GM19372 (cell line): Measurements from ENCODE around the gene RFXANK.
"Not testable (repeated sequence)": the region's sequence is repeated elsewhere in the genome, so short reads cannot be mapped to it uniquely, and the experiment has no call there.

Experiments
- ATAC-seq: cut with Tn5 transposase; IDR thresholded peaks from one replicate; pipeline ENCODE4 v1.9.1; 2021; ENCODE audit warnings: mild to moderate bottlenecking, low read depth, moderate library complexity; ENCODE audit not compliant: unreplicated experiment

The RFXANK gene, protein sequence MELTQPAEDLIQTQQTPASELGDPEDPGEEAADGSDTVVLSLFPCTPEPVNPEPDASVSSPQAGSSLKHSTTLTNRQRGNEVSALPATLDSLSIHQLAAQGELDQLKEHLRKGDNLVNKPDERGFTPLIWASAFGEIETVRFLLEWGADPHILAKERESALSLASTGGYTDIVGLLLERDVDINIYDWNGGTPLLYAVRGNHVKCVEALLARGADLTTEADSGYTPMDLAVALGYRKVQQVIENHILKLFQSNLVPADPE

DNA sequence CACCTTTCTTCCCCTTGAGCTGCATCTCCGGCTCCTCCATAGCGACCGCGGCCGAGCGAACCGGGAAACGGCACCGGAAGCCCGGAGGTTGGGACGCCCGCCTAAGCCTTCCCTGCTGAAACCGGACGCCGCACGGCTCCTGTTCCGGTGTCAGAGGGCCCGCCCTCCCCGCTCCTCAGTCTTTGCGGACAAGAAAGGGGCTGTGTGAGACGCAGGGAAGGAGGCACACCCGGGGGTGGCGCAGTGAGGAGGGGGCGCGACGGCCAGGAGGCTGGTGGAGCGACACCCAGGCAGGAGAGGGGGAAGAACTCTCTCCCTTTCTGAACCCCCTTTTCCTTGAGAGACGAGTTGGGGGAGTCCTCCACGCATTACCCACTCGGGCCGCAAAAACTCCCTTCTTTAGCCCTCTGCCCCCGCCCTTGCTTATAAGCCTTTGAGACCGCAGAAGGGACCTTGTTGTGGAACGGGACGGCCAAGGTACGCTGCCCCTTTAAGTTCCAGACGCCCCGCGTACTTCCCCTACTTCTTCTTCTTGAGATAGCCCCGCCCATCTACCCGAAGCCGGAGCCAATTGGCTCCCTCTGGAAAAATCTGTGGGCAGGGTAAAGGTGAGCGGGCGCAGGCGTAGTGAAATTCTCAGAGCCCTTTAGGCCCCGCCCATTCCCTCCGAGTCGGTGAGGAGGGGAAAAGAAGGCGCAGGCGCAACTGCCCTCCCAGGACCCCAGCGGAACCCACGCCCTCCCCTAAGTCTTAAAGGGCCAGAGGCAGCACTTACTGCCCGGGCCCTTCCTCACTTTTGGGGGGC is at the start of gene RFXANK, which contains the start of gene BORCS8:
Gene RFXANK, plus strand, starts transcription at position 181 of the 805 bp plus-strand sequence. CDS start 1,689 bp downstream, outside the sequence.
Gene BORCS8, minus strand, starts transcription at position 75 of the 805 bp plus-strand sequence. Its CDS starts 35 bp downstream, at position 40.
- peak; percentile 92 for ATAC-seq

DNA sequence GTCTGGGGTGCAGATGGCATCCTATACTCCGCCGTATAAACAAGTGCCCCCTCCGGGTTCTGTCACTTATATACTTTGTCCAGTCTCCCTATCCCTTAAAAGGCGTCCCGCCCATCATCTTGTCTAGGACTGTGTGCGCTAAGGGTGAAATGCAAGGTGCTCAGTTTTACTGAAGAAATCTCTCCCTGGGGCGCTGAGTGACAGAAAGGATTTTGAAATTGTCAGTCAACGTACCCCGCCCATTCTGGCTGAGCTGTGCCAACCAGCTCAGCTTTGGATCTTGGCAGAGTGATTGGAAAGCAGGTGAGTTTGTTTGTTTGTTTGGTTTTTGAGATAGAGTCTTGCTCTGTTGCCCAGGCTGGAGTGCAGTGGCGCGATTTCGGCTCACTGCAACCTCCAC is 49.7 kb upstream of the RFXANK start:
- no peak for ATAC-seq

DNA sequence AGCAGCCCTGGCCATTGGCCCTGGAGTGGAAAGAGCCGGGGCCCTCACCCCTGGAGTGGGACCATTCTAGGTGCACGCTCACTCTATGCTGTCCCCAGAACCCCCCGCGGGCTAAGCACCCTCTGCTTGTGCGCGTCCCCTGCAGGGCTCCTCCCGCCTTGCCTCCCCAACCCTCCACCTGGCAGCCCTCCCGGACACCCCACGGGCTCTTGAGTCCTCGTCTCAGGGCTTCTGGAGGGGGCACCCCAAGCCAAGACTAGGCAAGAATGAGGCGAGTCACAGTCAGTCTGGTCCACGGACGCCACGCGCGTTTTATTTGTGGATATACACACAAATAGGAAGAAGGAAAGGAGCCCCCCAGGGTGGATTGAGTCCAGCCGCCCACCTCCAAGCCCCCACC is 46.8 kb upstream of the RFXANK start:
- no peak for ATAC-seq

DNA sequence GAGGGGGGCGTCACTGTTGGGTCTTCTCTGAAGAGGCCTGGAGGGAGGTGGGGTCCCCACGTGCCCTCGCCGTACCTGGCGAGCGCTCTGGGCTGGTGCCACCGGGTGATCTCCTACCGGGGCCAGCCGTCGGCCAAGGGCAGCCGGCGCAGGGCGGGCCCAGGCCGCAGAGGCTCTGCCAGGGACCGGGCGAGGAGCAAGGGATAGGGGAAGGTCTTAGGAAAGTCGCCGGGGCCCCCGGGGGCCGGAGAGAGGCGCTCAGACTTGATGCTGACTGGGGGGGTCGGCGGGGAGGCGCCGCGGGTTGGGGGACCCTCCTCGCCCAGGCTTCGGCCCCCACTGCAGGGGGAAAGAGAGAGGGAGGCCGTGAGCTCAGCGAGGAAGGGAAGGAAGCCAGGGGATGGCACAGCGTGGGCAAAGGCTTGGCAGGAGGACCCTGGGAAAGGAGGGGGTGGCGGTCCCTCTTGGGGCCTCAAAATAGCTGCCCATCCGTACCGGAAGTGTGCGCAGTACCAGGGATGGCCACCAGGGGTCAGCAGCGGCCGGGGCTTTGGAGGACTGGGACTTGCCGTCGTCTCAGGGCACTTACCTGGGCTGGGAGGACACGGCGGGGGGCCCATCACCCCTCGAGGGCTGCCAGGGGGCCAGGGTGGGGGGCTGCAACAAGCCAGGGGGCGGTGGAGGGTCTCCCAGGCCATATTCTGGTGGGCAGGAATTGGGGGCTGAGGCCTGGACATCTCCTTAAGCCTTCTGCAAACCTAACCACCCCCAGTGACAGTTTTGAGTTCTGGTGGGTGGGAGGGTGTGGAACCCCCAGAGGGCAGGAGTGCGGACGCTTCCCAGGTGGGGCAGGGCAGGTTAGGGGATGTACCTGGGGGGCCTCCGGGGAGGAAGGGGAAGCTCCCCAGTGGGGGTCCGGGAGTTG is 46.1 kb upstream of the RFXANK start:
- ATAC-seq: no peak

DNA sequence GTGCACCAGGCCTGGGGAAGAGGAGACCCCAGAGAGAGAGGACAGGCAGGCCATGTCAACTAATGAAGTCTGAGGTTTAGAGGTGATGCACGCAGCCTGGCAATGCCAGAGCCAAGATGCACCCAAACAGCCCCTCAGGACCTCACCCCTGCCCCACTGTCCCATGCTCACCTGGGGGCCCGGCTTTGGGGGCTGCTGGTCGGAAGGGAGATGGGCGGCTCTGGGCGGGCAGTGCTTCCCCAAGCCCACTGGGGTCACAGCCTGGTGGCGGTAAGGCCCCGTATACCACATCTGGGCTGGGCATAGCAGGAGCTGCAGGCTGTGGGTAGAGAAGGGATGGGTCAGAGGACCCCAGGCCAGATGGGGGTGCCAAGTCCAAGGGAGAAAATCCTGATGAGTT is 45.2 kb upstream of the RFXANK start:
- ATAC-seq: no peak

DNA sequence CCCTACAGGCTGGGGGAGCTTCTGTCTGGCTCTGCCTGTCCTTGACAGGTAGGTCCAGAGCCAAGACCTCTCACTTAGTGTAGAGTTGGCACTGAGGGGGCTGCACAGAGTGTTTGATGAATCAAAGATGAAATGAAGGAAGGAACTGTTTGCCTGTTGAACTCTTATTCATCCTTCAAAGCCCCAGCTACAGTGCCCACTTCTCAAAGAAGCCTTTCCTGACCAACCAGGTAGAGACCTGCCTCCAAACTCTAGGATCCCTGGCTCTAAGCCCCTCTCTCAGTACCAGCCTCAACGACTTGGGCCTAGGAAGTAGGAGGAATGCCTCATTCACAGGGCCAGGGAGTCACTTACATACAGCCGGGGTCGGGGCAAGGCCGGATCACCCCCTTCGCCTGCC is 44.7 kb upstream of the RFXANK start:
- ATAC-seq: no peak

DNA sequence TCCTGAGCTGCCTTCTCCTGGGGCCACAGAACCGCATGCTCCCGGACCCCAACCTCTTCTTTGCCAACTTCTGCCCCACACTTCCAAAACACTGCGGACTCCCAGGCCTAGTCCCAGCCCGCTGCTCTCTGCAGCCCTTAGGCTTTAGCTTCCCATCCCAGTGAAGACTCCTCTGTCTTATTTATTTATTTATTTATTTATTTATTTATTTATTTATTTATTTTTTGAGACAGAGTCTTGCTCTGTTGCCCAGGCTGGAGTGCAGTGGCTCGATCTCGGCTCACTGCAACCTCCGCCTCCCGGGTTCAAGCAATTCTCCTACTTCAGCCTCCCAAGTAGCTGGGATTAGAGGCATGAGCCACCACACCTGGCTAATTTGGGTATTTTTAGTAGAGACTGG is 43.6 kb upstream of the RFXANK start:
- not testable (repeated sequence) for ATAC-seq

DNA sequence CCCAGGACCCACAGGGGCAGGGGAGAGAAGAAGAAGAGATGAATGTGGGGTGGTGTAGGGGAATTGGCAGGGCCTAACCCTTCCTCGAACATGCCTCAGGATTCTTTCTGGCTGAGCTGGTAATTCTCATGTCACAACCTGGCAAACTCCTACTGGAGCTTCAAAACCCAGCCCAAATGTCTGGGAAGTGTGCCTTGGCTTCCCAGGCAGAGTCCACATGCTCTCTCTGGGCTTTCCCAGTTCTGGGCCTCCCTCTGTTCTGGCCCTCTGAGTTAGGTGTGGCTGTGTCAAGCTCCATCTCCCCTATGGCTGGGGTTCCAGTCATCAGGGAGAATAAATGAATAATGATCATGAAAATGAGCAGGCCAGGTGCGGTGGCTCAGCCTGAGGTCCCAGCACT is 42.6 kb upstream of the RFXANK start:
- ATAC-seq: no peak

DNA sequence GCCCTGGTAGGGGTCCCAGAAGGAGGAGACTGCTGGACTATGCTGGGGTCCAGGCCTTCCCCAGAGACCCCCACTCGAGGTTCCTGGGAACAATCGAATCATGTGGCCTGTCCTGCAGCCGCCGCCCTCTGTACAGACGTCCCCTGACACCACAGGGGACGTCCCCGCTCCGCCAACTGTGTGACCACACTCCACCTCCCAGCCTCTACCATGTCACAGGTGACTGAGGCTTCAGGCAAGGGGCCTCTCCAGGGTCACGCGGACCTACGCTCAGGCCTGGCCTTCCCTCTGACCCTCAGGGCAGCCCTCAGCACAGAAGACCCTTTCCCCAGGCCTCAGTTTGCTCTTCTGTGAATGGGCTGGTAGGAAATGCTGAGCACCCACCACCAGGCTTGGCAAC is 40.6 kb upstream of the RFXANK start:
- no peak for ATAC-seq

DNA sequence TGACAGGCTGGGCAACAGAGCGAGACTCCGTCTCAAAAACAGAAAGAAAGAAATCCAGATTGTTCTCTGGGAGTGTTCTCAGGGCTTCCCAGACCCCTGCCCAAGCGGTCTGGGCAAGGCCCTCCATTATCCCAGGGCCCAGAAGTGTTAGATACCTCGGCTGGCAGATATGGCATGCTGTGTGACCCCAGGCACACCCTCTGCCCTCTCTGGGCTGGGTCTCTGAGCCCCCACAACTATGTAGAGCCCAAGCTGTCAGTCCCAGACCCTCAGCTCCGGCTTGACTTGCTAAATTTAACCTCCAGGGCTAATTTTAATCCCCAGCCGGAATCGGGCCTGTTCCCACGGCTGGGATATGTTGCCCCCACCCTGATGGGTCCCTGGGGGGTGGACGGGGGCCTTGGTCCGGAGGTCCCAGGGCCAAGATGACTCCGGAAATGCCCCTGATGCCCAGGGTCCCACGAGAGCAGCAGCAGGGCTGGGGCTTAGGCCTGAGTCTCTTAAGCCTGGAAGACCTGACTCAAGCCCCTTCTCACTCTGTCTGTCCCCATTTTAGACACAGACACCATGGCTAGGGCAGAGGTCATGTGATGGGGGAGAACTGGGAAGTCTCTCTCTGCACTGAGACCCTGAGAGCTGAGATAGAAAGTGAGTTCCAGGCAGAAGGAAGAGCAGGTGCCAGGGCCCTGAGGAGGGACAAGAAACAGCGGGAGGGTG is 39.2 kb upstream of the RFXANK start:
- ATAC-seq: no peak

DNA sequence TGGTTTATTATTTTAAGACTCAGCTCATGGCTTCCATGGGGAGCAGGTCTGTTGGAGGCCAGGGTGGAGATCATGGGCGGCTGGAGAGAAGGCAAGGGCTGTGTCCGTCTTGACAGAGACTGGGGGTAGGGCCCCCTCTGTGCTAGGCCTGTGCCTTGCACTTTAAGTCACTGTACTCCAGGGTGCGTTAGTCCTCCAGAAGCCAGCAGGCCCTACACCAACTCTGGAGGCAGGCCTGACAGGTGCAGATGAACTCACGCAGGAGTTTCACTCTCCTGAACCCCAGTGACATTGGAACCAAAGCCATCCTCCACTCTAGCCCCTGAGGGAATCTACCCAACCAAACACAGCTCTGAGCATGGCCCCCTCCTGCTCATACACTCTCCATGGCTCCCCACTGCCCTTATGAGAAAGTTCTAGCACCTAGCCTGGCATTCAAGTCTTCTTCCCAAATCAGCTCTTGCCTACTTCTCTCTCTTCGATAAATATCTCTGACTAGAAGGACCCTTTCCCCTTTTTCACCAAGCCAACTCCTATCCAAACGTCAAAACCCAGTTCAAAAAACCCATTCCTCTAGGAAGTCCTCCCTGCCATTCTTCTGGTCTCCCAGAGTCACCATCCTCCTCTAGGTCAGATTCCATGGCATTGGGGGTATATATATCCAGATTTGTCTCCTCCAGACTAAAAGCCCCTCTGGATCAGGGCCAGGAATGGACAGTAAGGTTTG is 37.1 kb upstream of the RFXANK start:
- no peak for ATAC-seq

DNA sequence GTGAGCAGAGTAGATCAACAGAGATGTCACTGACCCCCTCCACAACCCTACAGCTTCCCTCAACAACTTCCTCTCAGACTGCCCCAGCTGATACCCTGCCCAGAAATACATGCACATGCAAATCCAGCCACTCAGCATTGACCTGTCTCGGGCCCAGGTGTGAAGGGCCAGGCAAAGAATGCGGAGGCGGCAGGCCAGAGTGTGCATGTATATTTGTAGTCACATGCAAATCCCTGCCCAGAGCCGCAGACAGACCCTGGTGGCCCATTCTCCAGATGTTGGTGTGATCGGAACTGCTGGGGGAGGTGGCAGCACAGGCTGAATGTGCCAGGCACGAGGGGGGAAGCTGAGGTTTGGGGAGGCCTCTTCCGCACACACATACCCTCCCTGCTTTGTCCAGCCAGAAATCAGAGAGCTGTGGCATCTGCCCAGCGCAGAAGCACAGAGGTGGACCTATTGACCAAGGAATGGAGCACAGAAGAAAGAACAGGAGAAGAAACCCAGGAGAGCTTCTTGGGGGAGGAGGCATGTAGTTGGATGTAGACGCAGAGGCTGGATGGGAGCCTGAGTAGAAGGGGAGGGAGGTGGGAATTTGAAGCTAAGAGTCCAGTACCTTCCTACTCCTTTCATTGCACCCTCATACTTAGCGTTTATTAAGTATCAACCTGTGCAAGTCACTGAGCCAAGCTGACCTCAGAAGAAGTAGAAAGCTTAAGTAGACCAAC is 36.4 kb upstream of the RFXANK start:
- peak; percentile 80 for ATAC-seq

DNA sequence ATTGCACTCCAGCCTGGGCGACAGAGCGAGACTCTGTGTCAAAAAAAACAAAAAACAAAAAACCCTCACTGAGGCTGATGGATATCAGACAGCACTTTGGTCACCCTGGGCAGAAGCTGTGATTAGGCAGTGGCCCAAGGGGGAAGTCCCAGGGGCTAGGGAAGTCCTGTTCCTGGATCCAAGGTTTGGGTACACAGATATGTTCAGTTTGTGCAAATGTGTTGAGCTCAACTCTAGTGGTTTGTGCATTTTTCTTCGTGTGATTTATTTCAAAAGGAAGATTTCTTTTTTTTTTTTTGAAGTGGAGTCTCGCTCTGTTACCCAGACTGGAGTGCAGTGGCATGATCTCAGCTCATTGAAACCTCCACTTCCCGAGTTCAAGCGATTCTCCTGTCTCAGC is 34.2 kb upstream of the RFXANK start:
- ATAC-seq: no peak

DNA sequence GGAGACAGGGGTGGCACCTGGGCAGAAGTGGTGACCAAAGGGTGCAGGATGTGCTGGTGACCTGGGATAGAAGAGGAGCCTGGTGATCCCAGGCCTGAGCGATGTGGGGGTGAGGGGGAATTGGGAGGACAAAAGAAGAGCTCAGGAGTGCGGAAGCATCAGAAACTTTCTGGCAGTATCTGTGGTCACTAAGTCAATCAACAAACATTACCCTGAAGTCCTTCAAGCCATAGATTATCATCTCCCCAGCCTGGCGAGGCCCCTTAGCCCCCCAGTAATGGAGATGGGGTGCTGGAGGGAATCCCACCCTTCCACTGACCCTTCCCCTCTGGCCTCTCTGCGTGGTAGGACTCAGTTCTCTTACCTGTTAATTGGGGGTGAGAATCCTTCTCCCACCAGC is 32.5 kb upstream of the RFXANK start:
- ATAC-seq: no peak

DNA sequence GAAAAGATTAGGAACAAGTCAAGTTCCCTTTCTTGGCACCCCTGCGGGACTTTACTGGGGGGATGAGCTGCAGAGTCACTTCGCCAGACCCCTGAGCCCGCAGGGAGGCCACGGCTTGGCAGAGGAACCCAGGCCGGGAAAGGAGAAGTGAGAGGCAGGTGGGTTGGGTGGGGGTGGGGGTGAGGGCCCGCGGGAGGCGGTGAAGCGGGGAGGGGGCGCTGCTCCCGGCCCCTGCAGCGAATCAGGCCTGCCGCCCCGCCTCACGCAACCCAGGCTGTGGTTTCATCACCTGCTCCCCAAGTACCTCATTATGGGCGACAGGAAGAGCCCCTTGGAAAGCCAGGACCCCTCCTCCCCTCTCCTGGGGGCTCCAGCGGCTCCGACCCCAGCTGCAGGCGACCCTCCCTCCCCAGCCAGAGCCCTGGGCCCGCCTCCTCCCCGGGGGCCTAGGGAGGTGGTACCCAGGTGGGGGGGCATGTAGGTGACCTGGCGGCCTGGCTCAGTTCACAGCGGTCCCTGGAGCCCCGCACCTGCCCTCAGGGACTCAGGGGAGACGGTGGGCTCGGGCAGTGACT is 31.5 kb upstream of the RFXANK start:
- ATAC-seq: no peak

DNA sequence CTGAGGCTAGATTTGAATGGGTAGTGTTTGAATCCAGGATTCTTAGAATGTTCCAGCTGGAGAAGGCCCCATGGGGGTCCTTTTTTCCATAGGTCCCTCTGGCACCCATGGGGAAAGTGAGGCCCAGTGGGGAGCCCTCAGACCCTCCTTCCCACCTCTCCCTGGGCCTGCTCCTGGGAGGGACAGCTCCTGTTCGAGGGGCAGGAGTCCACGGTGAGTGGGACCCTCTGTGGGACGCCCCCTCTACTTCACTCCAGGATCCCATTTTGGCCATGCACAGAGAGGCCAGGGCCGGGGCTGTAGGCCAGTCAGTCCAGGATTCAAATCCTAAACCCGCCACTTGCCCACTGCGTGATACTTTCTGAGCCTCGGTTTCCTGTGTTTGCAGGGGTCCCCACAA is 29.6 kb upstream of the RFXANK start:
- ATAC-seq: no peak

DNA sequence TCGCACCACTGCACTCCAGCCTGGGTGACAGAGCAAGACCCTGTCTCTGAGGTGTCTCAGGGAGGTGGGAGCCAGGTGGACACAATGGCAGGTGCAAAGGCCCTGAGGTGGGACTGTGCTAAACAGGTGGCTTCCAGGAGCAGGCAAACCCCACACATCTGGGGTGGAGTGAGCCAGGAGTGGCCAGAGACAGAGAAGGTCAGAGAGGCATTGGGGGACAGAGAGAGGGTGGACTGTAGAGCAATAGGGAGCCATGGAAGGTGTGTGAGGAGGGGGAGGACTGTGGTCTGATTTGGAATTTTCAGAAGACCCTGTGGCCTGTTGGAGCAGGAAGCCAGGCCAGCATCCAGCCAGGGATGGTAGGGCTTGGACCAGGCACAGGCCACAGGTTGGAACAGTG is 26.7 kb upstream of the RFXANK start:
- ATAC-seq: no peak

DNA sequence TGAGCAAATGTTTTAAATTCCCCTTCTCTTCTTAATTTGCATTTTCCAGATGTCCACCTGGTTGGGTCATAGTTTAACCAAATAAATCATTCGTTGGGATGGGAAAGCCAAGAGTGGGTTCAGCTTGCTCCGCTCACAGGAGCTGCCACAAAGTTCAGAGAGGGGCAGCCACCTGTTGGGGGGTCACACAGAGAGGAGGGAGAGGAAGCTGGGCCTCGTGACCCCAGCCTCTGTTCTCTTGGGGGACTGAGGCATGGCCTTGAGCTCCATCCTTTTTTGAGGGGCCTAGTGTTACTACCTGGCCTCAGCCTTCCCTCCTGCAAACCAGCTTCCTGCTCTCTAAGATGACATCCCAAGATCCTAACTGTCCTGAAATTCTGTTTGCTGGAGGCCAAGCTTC is 24.4 kb upstream of the RFXANK start:
- ATAC-seq: no peak
